GM23338 (cell line): ENCODE data around the gene VAV3. TPM values are rescaled to one million over a fixed set of nuclear protein-coding genes. Genes with fewer than 3 reads are reported as not detected.

Source experiments
- ATAC-seq: fragments of 200-7000 bp; cut with Tn5 transposase; 3 replicates; pipeline ENCODE4 v1.9.1; 2020
- DNase-seq: peaks from one replicate; pipeline ENCODE4 v3.0.0-alpha.2; 2015; ENCODE audit warnings: low spot score
- H2AFZ ChIP-seq: fragments of 200-600 bp; sonication (generic); 2 replicates; pipeline ENCODE4 v1.8.0; 2016; ENCODE audit warnings: antibody characterized with exemption, mild to moderate bottlenecking, moderate library complexity
- H3F3A ChIP-seq: fragments of 200-600 bp; sonication (generic); replicated peaks from 2 replicates; pipeline ENCODE4 v1.8.0; 2017; ENCODE audit warnings: antibody characterized with exemption, mixed run types, low read depth
- H3K27ac ChIP-seq: fragments of 200-600 bp; sonication (generic); 2 replicates; pipeline ENCODE4 v1.6.1; 2016; ENCODE audit warnings: low read depth
- H3K27me3 ChIP-seq: fragments of 200-600 bp; sonication (generic); 2 replicates; pipeline ENCODE4 v1.8.0; 2016; ENCODE audit warnings: mild to moderate bottlenecking, mixed run types, moderate library complexity; ENCODE audit not compliant: insufficient read depth
- H3K36me3 ChIP-seq: fragments of 200-600 bp; sonication (generic); 2 replicates; pipeline ENCODE4 v1.8.0; 2016; ENCODE audit warnings: mild to moderate bottlenecking; ENCODE audit not compliant: insufficient read depth
- H3K4me1 ChIP-seq: fragments of 200-600 bp; sonication (generic); 2 replicates; pipeline ENCODE4 v1.8.0; 2016; ENCODE audit warnings: mild to moderate bottlenecking, moderate library complexity; ENCODE audit not compliant: insufficient read depth
- H3K4me2 ChIP-seq: fragments of 200-600 bp; sonication (generic); 2 replicates; pipeline ENCODE4 v1.7.1; 2017; ENCODE audit warnings: mixed run types
- H3K4me3 ChIP-seq: fragments of 200-600 bp; sonication (generic); 2 replicates; pipeline ENCODE4 v1.6.1; 2016; ENCODE audit warnings: mixed run types
- H3K79me2 ChIP-seq: fragments of 200-600 bp; sonication (generic); replicated peaks from 2 replicates; pipeline ENCODE4 v1.8.0; 2017; ENCODE audit warnings: mild to moderate bottlenecking; ENCODE audit not compliant: insufficient read depth
- H3K9me2 ChIP-seq: fragments of 200-600 bp; sonication (generic); 2 replicates; pipeline ENCODE4 v1.8.0; 2017; ENCODE audit not compliant: insufficient read depth
- H4K20me1 ChIP-seq: fragments of 200-600 bp; sonication (generic); replicated peaks from 2 replicates; pipeline ENCODE4 v1.8.0; 2017; ENCODE audit warnings: mild to moderate bottlenecking; ENCODE audit not compliant: insufficient read depth
- H3K27ac Mint-ChIP-seq: 2 replicates; pipeline ENCODE4 v1.8.0; 2020; ENCODE audit warnings: inconsistent platforms, mild to moderate bottlenecking, moderate library complexity, mixed read lengths
- H3K27me3 Mint-ChIP-seq: 3 replicates; pipeline ENCODE4 v1.8.0; 2022; ENCODE audit warnings: low read depth, mild to moderate bottlenecking, moderate library complexity, mixed read lengths, inconsistent platforms; ENCODE audit not compliant: insufficient read depth, poor library complexity
- H3K36me3 Mint-ChIP-seq: 3 replicates; pipeline ENCODE4 v1.8.0; 2021; ENCODE audit warnings: low read depth, mild to moderate bottlenecking, inconsistent platforms, moderate library complexity, mixed read lengths
- H3K4me1 Mint-ChIP-seq: 3 replicates; pipeline ENCODE4 v1.8.0; 2020; ENCODE audit warnings: mild to moderate bottlenecking, inconsistent platforms, mixed read lengths
- H3K4me3 Mint-ChIP-seq: 3 replicates; pipeline ENCODE4 v1.8.0; 2021; ENCODE audit warnings: moderate library complexity, mild to moderate bottlenecking, inconsistent platforms, mixed read lengths
- H3K9me3 Mint-ChIP-seq: 3 replicates; pipeline ENCODE4 v1.8.0; 2020; ENCODE audit warnings: moderate library complexity, mild to moderate bottlenecking, inconsistent platforms, mixed read lengths
- CREB1 ChIP-seq: fragments of 250-450 bp; sonication (Bioruptor Pico); IDR thresholded peaks from 2 replicates; pipeline ENCODE4 v1.5.0; 2020; ENCODE audit warnings: low read depth, mild to moderate bottlenecking, moderate library complexity
- EZH2 ChIP-seq: fragments of 200-600 bp; sonication (generic); IDR thresholded peaks from one replicate; pipeline ENCODE4 v1.8.0; 2017; ENCODE audit warnings: antibody characterized with exemption, mild to moderate bottlenecking, low read depth; ENCODE audit not compliant: unreplicated experiment
- EZH2phosphoT487 ChIP-seq: fragments of 200-600 bp; sonication (generic); IDR thresholded peaks from one replicate; pipeline ENCODE4 v1.8.1; 2018; ENCODE audit warnings: antibody characterized with exemption; ENCODE audit not compliant: unreplicated experiment
- JUNB ChIP-seq: IDR thresholded peaks from one replicate; pipeline ENCODE4 v1.6.1; 2016; ENCODE audit warnings: antibody characterized with exemption; ENCODE audit not compliant: unreplicated experiment
- NANOG ChIP-seq: IDR thresholded peaks from 2 replicates; pipeline ENCODE4 v1.6.1; 2016; ENCODE audit warnings: antibody characterized with exemption, borderline replicate concordance
- POLR2AphosphoS5 ChIP-seq: IDR thresholded peaks from 2 replicates; pipeline ENCODE4 v1.6.1; 2016; ENCODE audit warnings: antibody characterized with exemption, low read depth
- STAT1 ChIP-seq: IDR thresholded peaks from one replicate; pipeline ENCODE4 v1.6.1; 2016; ENCODE audit warnings: antibody characterized with exemption; ENCODE audit not compliant: unreplicated experiment
- ZNF114 ChIP-seq: fragments of 250-450 bp; sonication (Bioruptor Pico); IDR thresholded peaks from 2 replicates; pipeline ENCODE4 v1.5.0; 2020; ENCODE audit warnings: mild to moderate bottlenecking, moderate library complexity
- ZNF331 ChIP-seq: fragments of 250-450 bp; sonication (Bioruptor Pico); IDR thresholded peaks from 2 replicates; pipeline ENCODE4 v1.5.0; 2020; ENCODE audit warnings: low read depth, mild to moderate bottlenecking, moderate library complexity
- polyA plus RNA-seq: library from polyadenylated mRNA; unstranded; fragments of >200 nt; fragmentation: Nextera tagmentation; extraction: Ambion mirVana; gene quantifications from 2 replicates; pipeline ENCODE4 v1.2.1, GENCODE V29; 2016
- total RNA-seq: library from RNA; depleted of rRNA; stranded (reverse); fragments of >200 nt; shearing (Covaris generic); gene quantifications from 2 replicates; pipeline ENCODE4 v1.2.3, GENCODE V29; 2014
- TF ChIP-seq, protein P1 (sequence below): fragments of 250-450 bp; sonication (Bioruptor Pico); IDR thresholded peaks from 2 replicates; pipeline ENCODE4 v1.5.0; 2020; ENCODE audit warnings: mild to moderate bottlenecking, moderate library complexity
- TF ChIP-seq, protein P2 (sequence below), 2 experiments: fragments of 200-600 bp in 1 of 2; sonication (generic) in 1 of 2; conservative IDR thresholded peaks; 2 replicates each; pipeline versions ENCODE4 v1.5.1 to v1.6.1; 2016 to 2017; ENCODE audit warnings: antibody characterized with exemption in 2 of 2, low read depth in 2 of 2, mild to moderate bottlenecking in 2 of 2, moderate library complexity in 1 of 2
- TF ChIP-seq, protein P3 (sequence below): IDR thresholded peaks from 2 replicates; pipeline ENCODE4 v1.6.1; 2016; ENCODE audit warnings: antibody characterized with exemption
- TF ChIP-seq, protein P4 (sequence below): IDR thresholded peaks from one replicate; pipeline ENCODE4 v1.6.1; 2018; ENCODE audit warnings: antibody characterized with exemption; ENCODE audit not compliant: unreplicated experiment

The VAV3 gene
- total and polyA plus RNA-seq, 2 experiments from 2014 or later: 3.0 to 11.3 TPM

DNA sequence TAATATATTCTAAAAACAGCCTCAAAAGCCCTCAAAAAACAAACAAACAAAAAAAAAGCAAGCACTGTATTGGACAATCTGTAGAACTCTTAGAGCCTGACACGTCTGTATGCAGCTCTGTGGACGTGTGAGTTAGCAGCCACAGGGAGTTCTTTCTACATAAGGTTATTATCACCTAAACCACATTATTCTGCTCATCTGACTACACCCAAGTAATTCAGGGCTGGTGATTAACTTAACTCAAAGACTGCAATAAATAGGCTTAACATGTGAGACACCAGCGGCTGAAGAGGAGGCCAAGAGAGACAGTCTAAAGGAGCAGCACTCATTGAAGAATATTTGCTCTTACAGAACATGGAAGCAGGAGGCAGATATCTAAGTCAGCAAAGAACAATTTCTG is 316.0 kb downstream of the VAV3 start:
- H3K36me3 Mint-ChIP-seq: no peaks in the 10 kb centered on the region
- H3K27me3 ChIP-seq: no peaks in the 10 kb centered on the region
- peaks cover 11% of the 10 kb centered on the region; the same call in 2 of the 3 replicates for H3K4me1 Mint-ChIP-seq
- TF ChIP-seq ZNF114 (CRISPR knock-in tag) (no peak), EZH2 (no peak), STAT1 (no peak), NANOG (no peak), EZH2phosphoT487 (no peak), CREB1 (no peak), JUNB (no peak), ZNF331 (CRISPR knock-in tag) (no peak), POLR2AphosphoS5 (no peak)
- TF ChIP-seq, protein P1, sequence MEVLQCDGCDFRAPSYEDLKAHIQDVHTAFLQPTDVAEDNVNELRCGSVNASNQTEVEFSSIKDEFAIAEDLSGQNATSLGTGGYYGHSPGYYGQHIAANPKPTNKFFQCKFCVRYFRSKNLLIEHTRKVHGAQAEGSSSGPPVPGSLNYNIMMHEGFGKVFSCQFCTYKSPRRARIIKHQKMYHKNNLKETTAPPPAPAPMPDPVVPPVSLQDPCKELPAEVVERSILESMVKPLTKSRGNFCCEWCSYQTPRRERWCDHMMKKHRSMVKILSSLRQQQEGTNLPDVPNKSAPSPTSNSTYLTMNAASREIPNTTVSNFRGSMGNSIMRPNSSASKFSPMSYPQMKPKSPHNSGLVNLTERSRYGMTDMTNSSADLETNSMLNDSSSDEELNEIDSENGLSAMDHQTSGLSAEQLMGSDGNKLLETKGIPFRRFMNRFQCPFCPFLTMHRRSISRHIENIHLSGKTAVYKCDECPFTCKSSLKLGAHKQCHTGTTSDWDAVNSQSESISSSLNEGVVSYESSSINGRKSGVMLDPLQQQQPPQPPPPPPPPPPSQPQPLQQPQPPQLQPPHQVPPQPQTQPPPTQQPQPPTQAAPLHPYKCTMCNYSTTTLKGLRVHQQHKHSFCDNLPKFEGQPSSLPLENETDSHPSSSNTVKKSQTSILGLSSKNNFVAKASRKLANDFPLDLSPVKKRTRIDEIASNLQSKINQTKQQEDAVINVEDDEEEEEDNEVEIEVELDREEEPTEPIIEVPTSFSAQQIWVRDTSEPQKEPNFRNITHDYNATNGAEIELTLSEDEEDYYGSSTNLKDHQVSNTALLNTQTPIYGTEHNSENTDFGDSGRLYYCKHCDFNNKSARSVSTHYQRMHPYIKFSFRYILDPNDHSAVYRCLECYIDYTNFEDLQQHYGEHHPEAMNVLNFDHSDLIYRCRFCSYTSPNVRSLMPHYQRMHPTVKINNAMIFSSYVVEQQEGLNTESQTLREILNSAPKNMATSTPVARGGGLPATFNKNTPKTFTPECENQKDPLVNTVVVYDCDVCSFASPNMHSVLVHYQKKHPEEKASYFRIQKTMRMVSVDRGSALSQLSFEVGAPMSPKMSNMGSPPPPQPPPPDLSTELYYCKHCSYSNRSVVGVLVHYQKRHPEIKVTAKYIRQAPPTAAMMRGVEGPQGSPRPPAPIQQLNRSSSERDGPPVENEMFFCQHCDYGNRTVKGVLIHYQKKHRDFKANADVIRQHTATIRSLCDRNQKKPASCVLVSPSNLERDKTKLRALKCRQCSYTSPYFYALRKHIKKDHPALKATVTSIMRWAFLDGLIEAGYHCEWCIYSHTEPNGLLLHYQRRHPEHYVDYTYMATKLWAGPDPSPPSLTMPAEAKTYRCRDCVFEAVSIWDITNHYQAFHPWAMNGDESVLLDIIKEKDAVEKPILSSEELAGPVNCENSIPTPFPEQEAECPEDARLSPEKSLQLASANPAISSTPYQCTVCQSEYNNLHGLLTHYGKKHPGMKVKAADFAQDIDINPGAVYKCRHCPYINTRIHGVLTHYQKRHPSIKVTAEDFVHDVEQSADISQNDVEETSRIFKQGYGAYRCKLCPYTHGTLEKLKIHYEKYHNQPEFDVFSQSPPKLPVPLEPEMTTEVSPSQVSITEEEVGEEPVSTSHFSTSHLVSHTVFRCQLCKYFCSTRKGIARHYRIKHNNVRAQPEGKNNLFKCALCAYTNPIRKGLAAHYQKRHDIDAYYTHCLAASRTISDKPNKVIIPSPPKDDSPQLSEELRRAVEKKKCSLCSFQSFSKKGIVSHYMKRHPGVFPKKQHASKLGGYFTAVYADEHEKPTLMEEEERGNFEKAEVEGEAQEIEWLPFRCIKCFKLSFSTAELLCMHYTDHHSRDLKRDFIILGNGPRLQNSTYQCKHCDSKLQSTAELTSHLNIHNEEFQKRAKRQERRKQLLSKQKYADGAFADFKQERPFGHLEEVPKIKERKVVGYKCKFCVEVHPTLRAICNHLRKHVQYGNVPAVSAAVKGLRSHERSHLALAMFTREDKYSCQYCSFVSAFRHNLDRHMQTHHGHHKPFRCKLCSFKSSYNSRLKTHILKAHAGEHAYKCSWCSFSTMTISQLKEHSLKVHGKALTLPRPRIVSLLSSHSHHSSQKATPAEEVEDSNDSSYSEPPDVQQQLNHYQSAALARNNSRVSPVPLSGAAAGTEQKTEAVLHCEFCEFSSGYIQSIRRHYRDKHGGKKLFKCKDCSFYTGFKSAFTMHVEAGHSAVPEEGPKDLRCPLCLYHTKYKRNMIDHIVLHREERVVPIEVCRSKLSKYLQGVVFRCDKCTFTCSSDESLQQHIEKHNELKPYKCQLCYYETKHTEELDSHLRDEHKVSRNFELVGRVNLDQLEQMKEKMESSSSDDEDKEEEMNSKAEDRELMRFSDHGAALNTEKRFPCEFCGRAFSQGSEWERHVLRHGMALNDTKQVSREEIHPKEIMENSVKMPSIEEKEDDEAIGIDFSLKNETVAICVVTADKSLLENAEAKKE: no peak
- TF ChIP-seq, protein P2, sequence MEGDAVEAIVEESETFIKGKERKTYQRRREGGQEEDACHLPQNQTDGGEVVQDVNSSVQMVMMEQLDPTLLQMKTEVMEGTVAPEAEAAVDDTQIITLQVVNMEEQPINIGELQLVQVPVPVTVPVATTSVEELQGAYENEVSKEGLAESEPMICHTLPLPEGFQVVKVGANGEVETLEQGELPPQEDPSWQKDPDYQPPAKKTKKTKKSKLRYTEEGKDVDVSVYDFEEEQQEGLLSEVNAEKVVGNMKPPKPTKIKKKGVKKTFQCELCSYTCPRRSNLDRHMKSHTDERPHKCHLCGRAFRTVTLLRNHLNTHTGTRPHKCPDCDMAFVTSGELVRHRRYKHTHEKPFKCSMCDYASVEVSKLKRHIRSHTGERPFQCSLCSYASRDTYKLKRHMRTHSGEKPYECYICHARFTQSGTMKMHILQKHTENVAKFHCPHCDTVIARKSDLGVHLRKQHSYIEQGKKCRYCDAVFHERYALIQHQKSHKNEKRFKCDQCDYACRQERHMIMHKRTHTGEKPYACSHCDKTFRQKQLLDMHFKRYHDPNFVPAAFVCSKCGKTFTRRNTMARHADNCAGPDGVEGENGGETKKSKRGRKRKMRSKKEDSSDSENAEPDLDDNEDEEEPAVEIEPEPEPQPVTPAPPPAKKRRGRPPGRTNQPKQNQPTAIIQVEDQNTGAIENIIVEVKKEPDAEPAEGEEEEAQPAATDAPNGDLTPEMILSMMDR (conservative IDR thresholded peaks at IDR 0.05; ENCODE audit: low read depth in 2 of 2): no peak
- TF ChIP-seq, protein P3, sequence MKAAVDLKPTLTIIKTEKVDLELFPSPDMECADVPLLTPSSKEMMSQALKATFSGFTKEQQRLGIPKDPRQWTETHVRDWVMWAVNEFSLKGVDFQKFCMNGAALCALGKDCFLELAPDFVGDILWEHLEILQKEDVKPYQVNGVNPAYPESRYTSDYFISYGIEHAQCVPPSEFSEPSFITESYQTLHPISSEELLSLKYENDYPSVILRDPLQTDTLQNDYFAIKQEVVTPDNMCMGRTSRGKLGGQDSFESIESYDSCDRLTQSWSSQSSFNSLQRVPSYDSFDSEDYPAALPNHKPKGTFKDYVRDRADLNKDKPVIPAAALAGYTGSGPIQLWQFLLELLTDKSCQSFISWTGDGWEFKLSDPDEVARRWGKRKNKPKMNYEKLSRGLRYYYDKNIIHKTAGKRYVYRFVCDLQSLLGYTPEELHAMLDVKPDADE: no peak
- TF ChIP-seq, protein P4, sequence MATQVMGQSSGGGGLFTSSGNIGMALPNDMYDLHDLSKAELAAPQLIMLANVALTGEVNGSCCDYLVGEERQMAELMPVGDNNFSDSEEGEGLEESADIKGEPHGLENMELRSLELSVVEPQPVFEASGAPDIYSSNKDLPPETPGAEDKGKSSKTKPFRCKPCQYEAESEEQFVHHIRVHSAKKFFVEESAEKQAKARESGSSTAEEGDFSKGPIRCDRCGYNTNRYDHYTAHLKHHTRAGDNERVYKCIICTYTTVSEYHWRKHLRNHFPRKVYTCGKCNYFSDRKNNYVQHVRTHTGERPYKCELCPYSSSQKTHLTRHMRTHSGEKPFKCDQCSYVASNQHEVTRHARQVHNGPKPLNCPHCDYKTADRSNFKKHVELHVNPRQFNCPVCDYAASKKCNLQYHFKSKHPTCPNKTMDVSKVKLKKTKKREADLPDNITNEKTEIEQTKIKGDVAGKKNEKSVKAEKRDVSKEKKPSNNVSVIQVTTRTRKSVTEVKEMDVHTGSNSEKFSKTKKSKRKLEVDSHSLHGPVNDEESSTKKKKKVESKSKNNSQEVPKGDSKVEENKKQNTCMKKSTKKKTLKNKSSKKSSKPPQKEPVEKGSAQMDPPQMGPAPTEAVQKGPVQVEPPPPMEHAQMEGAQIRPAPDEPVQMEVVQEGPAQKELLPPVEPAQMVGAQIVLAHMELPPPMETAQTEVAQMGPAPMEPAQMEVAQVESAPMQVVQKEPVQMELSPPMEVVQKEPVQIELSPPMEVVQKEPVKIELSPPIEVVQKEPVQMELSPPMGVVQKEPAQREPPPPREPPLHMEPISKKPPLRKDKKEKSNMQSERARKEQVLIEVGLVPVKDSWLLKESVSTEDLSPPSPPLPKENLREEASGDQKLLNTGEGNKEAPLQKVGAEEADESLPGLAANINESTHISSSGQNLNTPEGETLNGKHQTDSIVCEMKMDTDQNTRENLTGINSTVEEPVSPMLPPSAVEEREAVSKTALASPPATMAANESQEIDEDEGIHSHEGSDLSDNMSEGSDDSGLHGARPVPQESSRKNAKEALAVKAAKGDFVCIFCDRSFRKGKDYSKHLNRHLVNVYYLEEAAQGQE: no peak
- H3K79me2 ChIP-seq: no peaks in the 10 kb centered on the region
- no peaks in the 10 kb centered on the region for H3K9me3 Mint-ChIP-seq
- H3K27me3 Mint-ChIP-seq: no peaks in the 10 kb centered on the region
- H3K27ac ChIP-seq: no peak overlapping the region
- H3K4me2 ChIP-seq: no peak overlapping the region
- no peaks in the 10 kb centered on the region for H3K4me1 ChIP-seq
- H2AFZ ChIP-seq: no peak overlapping the region
- ATAC-seq (no peak), DNase-seq (no peak)
- H3K27ac Mint-ChIP-seq: no peak overlapping the region
- no peaks in the 10 kb centered on the region for H3K9me2 ChIP-seq
- no peak overlapping the region for H3K4me3 ChIP-seq
- H3K36me3 ChIP-seq: no peaks in the 10 kb centered on the region
- no peaks in the 10 kb centered on the region for H3F3A ChIP-seq
- H4K20me1 ChIP-seq: no peaks in the 10 kb centered on the region
- no peak overlapping the region for H3K4me3 Mint-ChIP-seq
